Measurements from ENCODE around the gene CNIH4. TPM values are rescaled to one million over a fixed set of nuclear protein-coding genes. Genes with fewer than 3 reads are reported as not detected.

CNIH4 gene
- total and polyA plus RNA-seq, 10 of the 15 experiments (the other 5 are each of a cell fraction or from before 2014, with no cell fraction given) = 23.2 to 173 (median 51.4) TPM

DNA sequence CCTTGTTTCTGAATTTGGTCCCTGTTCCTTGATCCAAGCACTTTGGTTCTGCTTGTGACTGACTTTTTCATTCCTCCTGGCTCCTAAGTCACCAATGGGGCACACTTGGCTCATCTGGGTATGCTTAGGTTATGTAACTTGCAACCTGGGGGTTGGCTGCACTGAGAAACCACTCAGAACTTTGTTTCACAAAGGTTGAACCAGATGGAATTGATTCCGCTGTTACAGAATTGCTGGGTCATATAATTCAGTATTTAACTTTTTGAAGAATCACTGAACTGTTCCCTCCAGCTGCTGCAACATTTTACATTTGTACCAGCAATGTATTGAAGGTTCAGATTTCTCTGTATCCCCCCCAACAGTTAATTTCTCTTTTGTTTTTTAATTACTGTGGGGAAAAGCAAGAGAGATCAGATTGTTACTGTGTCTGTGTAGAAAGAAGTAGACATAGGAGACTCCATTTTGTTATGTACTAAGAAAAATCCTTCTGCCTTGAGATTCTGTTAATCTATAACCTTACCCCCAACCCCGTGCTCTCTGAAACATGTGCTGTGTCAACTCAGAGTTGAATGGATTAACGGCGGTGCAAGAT is 17.1 kb upstream of the CNIH4 start:
- in situ Hi-C loops (cut with MboI) (loop anchor here (10.0 to 25.0 kb wide), 3 partner anchors 527 to 1202 kb away; partner anchors contain the start of gene TLR5), intact Hi-C loops (cut with micrococcal nuclease; ENCODE audit: unreplicated experiment) (no loop called here)
- ChIA-PET POLR2A (no interaction called here), RAD21 (ENCODE audit: unreplicated experiment) (no interaction called here), CTCF (interaction anchor here (1.2 kb wide), 1 partner anchor 14 kb away, joined by 3 read pairs; no protein-coding TSS in a partner anchor), SMC1A (ENCODE audit: uncharacterized antibody, unreplicated experiment) (no interaction called here)
- DNase-seq (ENCODE audit: low read depth, low spot score) (no peak), ATAC-seq (no peak), FAIRE-seq (no peak)
- TF ChIP-seq, protein P1, sequence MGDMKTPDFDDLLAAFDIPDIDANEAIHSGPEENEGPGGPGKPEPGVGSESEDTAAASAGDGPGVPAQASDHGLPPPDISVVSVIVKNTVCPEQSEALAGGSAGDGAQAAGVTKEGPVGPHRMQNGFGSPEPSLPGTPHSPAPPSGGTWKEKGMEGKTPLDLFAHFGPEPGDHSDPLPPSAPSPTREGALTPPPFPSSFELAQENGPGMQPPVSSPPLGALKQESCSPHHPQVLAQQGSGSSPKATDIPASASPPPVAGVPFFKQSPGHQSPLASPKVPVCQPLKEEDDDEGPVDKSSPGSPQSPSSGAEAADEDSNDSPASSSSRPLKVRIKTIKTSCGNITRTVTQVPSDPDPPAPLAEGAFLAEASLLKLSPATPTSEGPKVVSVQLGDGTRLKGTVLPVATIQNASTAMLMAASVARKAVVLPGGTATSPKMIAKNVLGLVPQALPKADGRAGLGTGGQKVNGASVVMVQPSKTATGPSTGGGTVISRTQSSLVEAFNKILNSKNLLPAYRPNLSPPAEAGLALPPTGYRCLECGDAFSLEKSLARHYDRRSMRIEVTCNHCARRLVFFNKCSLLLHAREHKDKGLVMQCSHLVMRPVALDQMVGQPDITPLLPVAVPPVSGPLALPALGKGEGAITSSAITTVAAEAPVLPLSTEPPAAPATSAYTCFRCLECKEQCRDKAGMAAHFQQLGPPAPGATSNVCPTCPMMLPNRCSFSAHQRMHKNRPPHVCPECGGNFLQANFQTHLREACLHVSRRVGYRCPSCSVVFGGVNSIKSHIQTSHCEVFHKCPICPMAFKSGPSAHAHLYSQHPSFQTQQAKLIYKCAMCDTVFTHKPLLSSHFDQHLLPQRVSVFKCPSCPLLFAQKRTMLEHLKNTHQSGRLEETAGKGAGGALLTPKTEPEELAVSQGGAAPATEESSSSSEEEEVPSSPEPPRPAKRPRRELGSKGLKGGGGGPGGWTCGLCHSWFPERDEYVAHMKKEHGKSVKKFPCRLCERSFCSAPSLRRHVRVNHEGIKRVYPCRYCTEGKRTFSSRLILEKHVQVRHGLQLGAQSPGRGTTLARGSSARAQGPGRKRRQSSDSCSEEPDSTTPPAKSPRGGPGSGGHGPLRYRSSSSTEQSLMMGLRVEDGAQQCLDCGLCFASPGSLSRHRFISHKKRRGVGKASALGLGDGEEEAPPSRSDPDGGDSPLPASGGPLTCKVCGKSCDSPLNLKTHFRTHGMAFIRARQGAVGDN (IDR thresholded peaks at IDR 0.05) = 0 out of 2 replicates have a peak, but pooled peaks have one; percentile 26
- TF ChIP-seq BCL11A (IDR thresholded peaks at IDR 0.05; ENCODE audit: low read depth, low read length) = no peak
- Histone ChIP-seq H3K9me3 (replicated peaks; ENCODE audit: control insufficient read depth, insufficient read depth, low read length) (peaks cover 7% of the 10 kb centered on the region; the same call in 1 of the 3 replicates), H3K4me1 (ENCODE audit: control insufficient read depth, insufficient read depth, low read length) (no peaks in the 10 kb centered on the region), H3K9ac (ENCODE audit: control insufficient read depth, insufficient read depth, low read length) (no peak overlapping the region), H3K79me2 (ENCODE audit: control insufficient read depth, insufficient read depth, low read length) (no peaks in the 10 kb centered on the region), H3K36me3 (ENCODE audit: control insufficient read depth in 2 of 2, insufficient read depth in 2 of 2, low read length in 1 of 2) (no peaks in the 10 kb centered on the region), H3K27me3 (replicated peaks in 1 of 2; ENCODE audit: control insufficient read depth in 2 of 2, insufficient read depth in 2 of 2, low read length in 1 of 2) (no peaks in the 10 kb centered on the region), H3K4me3 (no peak overlapping the region), H2AFZ (ENCODE audit: control insufficient read depth, low read depth, low read length) (no peak overlapping the region), H3K4me2 (ENCODE audit: control insufficient read depth, insufficient read depth) (no peak overlapping the region), H3K27ac (ENCODE audit: control insufficient read depth, insufficient read depth) (no peak overlapping the region), H4K20me1 (ENCODE audit: control insufficient read depth, insufficient read depth) (no peaks in the 10 kb centered on the region)
- no TSS peak for BruUV-seq (replicated peaks)
- 61% methylated on average over 2 of the region's 4 CpGs for WGBS (ENCODE audit: insufficient coverage, insufficient replicate concordance, low lambda C conversion rate, missing lambda C conversion rate)
